Effector CD8-positive, alpha-beta T cell (primary cell): ENCODE data around the gene TLK1.
"Not testable (repeated sequence)": the region's sequence is repeated elsewhere in the genome, so short reads cannot be mapped to it uniquely, and the experiment has no call there.

Experiments
- DNase-seq: peaks from one replicate; lab custom pipeline; 2025; lab: John Stamatoyannopoulos, UW

TLK1 gene

GRCh38 chr2:171084128-171084527, 76.6 kb downstream of the TLK1 start:
- DNase-seq: no peak

- DNase-seq: no peak
These were observed 77.2 kb downstream of the TLK1 start for GRCh38 chr2:171083451-171083850.

- DNase-seq: no peak
These were observed 79.0 kb downstream of the TLK1 start for GRCh38 chr2:171081649-171082111.

GRCh38 chr2:171080607-171081006, 80.1 kb downstream of the TLK1 start:
- DNase-seq: no peak

- not testable (repeated sequence) for DNase-seq
These were observed 84.3 kb downstream of the TLK1 start for GRCh38 chr2:171076422-171076821.

- DNase-seq: no peak
These were observed 88.5 kb downstream of the TLK1 start for GRCh38 chr2:171072164-171072563.

GRCh38 chr2:171069286-171069956, 91.3 kb downstream of the TLK1 start:
- DNase-seq: no peak

GRCh38 chr2:171066110-171066509, 94.6 kb downstream of the TLK1 start:
- no peak for DNase-seq

- no peak for DNase-seq
These were observed 103.1 kb downstream of the TLK1 start for GRCh38 chr2:171057575-171057974.

GRCh38 chr2:171056307-171056706, 104.4 kb downstream of the TLK1 start:
- no peak for DNase-seq

- DNase-seq: no peak
These were observed 111.0 kb downstream of the TLK1 start for GRCh38 chr2:171049691-171050090.

GRCh38 chr2:171046048-171046560, 114.6 kb downstream of the TLK1 start:
- DNase-seq: no peak

GRCh38 chr2:171044416-171044815, 116.3 kb downstream of the TLK1 start:
- no peak for DNase-seq

- DNase-seq: no peak
These were observed 118.3 kb downstream of the TLK1 start for GRCh38 chr2:171042253-171042969.

GRCh38 chr2:171036532-171036931, 124.2 kb downstream of the TLK1 start:
- no peak for DNase-seq

GRCh38 chr2:171034315-171034714, 126.4 kb downstream of the TLK1 start:
- DNase-seq: no peak

- DNase-seq: no peak
These were observed 135.5 kb downstream of the TLK1 start for GRCh38 chr2:171025214-171025613.

GRCh38 chr2:171018522-171018921, 142.2 kb downstream of the TLK1 start:
- no peak for DNase-seq

GRCh38 chr2:171016125-171016524, 144.6 kb downstream of the TLK1 start:
- DNase-seq: no peak

GRCh38 chr2:171013851-171014250, 146.8 kb downstream of the TLK1 start:
- no peak for DNase-seq

- DNase-seq: no peak
These were observed 151.3 kb downstream of the TLK1 start for GRCh38 chr2:171009386-171009785.

- DNase-seq: no peak
These were observed 152.0 kb downstream of the TLK1 start for GRCh38 chr2:171008550-171009205.

GRCh38 chr2:171004833-171005232, 155.9 kb downstream of the TLK1 start:
- no peak for DNase-seq
